Measurements from ENCODE around the gene FLRT2.

The FLRT2 gene

DNA sequence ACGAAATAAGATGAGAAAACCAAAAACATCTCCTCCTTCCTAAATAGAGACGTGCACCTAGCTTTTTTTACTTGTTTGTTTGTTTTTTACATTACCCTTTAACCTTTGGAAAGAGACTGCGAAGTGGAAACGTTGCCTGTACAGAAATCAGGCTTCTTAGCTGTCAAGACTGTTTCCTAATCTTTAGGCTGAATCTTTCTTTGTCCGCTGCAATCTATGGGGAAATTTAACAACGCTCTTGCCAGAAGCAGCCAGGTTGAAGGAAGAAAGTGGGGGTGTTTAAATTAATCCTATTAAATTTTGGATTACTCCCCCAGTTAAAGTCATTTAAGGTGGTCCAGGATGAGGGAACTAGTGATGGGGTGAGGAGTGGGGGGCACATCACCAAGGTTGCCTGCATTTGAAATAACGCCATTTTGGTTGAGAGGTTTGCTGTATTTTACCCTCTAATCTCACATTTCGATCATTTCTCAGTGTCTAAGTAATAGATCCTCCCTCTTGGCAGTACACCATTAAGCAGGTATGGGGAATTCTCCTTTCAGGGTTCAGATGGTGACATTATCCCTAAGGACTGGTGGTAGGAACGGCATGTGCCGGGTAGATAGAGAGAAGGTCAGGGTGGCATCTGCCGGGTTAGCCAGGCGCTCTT, 2.6 kb downstream of the FLRT2 start:
- no peak for DNase-seq (ENCODE audit: low read depth, low spot score)
- ChIA-PET CTCF (interaction anchor here (1.2 kb wide), 1 partner anchor 219 kb away, joined by 3 read pairs; no protein-coding TSS in a partner anchor), POLR2A (interaction anchor here (0.7 kb wide), 1 partner anchor 1441 kb away, joined by 3 read pairs; no protein-coding TSS in a partner anchor)
- H3K4me3 ChIP-seq (ENCODE audit: low read depth, low read length) = peak overlapping the region; percentile 77
- TF ChIP-seq, protein P1, sequence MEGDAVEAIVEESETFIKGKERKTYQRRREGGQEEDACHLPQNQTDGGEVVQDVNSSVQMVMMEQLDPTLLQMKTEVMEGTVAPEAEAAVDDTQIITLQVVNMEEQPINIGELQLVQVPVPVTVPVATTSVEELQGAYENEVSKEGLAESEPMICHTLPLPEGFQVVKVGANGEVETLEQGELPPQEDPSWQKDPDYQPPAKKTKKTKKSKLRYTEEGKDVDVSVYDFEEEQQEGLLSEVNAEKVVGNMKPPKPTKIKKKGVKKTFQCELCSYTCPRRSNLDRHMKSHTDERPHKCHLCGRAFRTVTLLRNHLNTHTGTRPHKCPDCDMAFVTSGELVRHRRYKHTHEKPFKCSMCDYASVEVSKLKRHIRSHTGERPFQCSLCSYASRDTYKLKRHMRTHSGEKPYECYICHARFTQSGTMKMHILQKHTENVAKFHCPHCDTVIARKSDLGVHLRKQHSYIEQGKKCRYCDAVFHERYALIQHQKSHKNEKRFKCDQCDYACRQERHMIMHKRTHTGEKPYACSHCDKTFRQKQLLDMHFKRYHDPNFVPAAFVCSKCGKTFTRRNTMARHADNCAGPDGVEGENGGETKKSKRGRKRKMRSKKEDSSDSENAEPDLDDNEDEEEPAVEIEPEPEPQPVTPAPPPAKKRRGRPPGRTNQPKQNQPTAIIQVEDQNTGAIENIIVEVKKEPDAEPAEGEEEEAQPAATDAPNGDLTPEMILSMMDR (IDR thresholded peaks at IDR 0.05; ENCODE audit: insufficient read depth, low read length, missing control alignments) = no peak

DNA sequence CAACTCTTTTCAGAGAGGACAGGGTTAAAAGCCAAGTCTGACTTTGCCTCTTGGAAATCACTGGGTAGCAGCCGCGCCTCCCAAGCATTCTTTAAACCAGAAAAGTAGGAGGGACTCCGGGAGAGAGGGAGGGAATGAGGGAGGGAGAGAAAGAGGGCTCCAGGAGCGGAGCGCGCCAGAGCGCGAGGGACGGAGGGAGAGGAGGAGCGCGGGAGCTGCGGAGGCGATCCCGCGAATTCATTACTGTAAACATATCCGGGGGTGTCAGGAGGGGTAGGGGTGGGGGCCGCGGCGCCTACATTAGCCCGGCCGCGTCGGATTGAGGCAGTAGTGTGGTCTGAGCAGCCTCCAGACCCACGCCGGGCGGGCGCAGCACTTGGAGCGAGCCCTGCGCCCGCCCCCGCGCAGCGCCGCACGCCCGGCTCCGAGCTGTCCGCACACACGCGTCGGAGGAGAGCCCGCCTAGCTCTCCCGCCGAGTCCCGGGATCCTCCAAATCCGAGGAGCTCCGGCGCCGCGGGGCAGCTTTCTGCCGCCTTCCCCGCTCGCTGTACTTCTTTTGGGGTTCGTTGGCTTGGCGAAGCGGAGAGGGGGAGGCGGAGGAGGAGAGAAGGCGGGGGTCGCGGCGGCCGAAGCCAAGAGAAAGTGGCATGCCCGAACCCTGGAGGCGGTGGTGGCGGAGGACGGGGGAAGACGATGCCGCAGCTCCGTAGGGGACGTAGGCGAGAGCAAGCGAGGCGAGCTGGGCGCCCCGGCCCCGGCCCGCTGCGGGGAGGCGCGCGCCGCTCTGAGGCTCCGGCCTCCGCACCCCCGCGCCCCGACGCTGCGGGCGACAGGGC, 3.3 kb downstream of the FLRT2 start:
- CTCF ChIA-PET = interaction anchor here (0.7 to 1.8 kb wide), 3 partner anchors 36 to 524 kb away, joined by 3 to 5 read pairs (median 3); no protein-coding TSS in a partner anchor
- peak overlapping the region; percentile 77 for H3K4me3 ChIP-seq (ENCODE audit: low read depth, low read length)
- TF ChIP-seq, protein P1 (IDR thresholded peaks at IDR 0.05; ENCODE audit: insufficient read depth, low read length, missing control alignments) = no peak
- POLR2A ChIA-PET = interaction anchor here (0.8 kb wide), 1 partner anchor 219 kb away, joined by 3 read pairs; no protein-coding TSS in a partner anchor
- no peak for DNase-seq (ENCODE audit: low read depth, low spot score)

DNA sequence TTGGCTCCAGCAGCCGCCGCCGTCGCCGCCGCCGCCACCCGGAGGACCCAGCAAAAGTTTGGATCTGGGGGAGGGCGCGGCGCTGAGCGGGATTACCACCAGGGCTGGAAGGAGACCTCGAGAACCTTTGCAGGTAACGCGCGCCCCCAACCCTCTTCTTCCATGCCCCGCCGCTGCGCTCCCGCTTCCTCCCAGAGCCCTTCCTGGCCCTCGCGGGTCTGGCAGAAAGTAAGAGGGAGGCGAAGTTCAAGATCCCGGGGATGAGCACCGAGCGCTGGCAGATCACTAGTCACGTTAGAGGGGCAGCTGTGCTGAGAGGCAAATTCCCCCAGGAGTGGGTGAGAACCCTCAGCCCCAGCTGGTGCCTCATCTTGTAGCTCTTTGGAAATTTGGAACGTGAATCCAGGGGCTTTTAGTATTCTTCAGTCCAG, 3.9 kb downstream of the FLRT2 start:
- ChIA-PET POLR2A (interaction anchor here (0.8 kb wide), 1 partner anchor 220 kb away, joined by 3 read pairs; no protein-coding TSS in a partner anchor), CTCF (interaction anchor here (0.7 to 1.8 kb wide), 4 partner anchors 36 to 523 kb away, joined by 3 to 7 read pairs (median 4); no protein-coding TSS in a partner anchor)
- no peak for DNase-seq (ENCODE audit: low read depth, low spot score)
- TF ChIP-seq, protein P1 (IDR thresholded peaks at IDR 0.05; ENCODE audit: insufficient read depth, low read length, missing control alignments) = no peak
- H3K4me3 ChIP-seq (ENCODE audit: low read depth, low read length) = peak overlapping the region; percentile 77

DNA sequence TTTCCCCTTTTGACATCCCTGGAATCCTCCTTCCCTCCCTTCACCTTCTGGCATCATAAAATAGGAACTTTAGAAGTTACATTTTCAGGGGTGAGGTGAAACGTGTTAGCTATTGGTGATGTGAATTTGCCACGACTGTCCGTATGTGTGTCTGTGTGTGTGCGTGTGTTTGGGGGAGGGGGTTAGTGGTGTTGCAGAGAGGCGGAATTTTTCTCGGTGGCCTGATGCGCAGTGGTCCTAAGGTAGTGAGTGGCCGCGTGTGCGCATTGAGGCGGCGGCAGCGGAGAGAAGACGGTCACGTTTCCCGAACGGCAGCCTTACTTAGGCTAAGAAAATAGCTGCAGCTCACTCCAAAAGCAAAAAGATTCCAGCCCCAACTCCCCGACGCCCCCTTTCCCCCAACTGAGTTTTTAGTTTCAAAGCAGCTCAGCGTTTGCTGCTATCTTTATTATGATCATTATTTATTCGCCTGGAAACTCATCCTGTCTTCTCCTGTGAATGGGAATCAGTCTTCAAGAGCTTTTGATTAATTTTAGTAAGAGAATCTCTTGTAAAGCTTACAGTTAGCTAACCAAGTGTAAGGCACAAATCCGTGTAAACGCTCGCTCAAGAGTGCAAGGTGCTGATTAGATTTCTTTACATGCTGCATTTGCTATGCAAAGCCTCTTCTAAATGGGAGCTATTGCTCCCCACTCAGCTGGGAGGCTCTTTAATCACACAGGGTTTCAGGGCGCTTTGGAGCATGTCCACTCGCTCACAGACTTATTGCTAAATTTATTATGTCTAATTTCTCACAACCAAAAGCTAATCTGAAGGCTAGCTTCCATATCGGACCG, 4.7 kb downstream of the FLRT2 start:
- TF ChIP-seq, protein P1 (IDR thresholded peaks at IDR 0.05; ENCODE audit: insufficient read depth, low read length, missing control alignments) = no peak
- CTCF ChIA-PET = interaction anchor here (1.3 to 1.8 kb wide), 5 partner anchors 11 to 523 kb away, joined by 3 to 7 read pairs (median 4); no protein-coding TSS in a partner anchor
- peak overlapping the region; percentile 77 for H3K4me3 ChIP-seq (ENCODE audit: low read depth, low read length)
- POLR2A ChIA-PET = interaction anchor here (1.4 kb wide), 1 partner anchor 221 kb away, joined by 3 read pairs; no protein-coding TSS in a partner anchor
- no peak for DNase-seq (ENCODE audit: low read depth, low spot score)

DNA sequence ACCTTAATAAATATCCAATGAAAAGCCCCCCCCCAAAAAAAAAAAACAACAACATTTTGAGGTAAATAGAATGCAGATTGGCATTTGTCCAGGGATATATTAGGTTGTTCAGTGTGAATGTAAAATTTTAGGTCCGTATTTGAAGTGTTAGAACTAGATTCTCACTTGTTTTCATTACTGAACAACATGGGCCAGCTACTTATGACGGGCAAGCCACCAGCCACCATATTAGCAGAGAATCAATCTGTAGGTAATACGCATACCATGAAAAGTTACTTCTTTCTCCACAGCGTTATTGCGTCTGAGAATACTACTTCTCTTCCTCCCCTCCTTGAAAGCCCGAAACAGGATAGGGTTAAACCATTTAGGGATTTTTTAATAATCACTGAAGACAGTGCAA, 5.4 kb downstream of the FLRT2 start:
- ChIA-PET CTCF (interaction anchor here (1.3 to 1.8 kb wide), 6 partner anchors 10 to 522 kb away, joined by 3 to 7 read pairs (median 4); no protein-coding TSS in a partner anchor), POLR2A (interaction anchor here (1.4 kb wide), 1 partner anchor 221 kb away, joined by 3 read pairs; no protein-coding TSS in a partner anchor)
- H3K4me3 ChIP-seq (ENCODE audit: low read depth, low read length) = peak overlapping the region; percentile 77
- TF ChIP-seq, protein P1 (IDR thresholded peaks at IDR 0.05; ENCODE audit: insufficient read depth, low read length, missing control alignments) = no peak
- no peak for DNase-seq (ENCODE audit: low read depth, low spot score)
